ENCODE data around the gene HIPK2.

DNA sequence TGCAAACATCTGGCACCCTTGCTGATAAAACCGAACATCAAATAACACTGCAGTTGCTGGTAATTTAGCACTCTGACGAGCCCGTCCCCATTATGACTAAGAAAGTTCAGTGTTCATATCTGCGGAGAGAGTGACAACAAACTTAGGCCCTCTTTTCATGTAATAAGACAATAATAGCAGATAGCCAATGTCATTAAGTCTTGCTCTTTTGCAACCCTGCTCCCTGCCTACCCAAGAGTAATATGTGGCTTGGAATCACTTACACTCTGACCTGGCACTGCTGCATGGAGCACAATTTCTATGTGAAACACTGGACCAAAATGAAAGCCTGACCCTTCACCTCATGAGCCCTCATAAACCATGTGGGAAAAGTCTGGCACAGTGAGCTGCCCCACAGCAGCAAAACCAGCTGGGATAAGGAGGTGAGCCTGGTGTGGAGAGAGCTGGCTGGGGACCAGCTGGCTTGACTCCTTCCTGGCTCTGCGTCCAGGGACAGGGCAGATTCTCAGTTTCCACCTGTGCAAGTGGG lies 86.5 kb downstream of the HIPK2 start:
- TF ChIP-seq, protein P1, sequence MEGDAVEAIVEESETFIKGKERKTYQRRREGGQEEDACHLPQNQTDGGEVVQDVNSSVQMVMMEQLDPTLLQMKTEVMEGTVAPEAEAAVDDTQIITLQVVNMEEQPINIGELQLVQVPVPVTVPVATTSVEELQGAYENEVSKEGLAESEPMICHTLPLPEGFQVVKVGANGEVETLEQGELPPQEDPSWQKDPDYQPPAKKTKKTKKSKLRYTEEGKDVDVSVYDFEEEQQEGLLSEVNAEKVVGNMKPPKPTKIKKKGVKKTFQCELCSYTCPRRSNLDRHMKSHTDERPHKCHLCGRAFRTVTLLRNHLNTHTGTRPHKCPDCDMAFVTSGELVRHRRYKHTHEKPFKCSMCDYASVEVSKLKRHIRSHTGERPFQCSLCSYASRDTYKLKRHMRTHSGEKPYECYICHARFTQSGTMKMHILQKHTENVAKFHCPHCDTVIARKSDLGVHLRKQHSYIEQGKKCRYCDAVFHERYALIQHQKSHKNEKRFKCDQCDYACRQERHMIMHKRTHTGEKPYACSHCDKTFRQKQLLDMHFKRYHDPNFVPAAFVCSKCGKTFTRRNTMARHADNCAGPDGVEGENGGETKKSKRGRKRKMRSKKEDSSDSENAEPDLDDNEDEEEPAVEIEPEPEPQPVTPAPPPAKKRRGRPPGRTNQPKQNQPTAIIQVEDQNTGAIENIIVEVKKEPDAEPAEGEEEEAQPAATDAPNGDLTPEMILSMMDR (conservative IDR thresholded peaks at IDR 0.05; ENCODE audit: low read depth, low read length), result no peak
- no peak for TF ChIP-seq EZH2 (IDR thresholded peaks at IDR 0.05; ENCODE audit: borderline replicate concordance, low read depth, low read length, poor library complexity, severe bottlenecking)
